NB4 (cell line): Measurements from ENCODE around the gene ARHGEF12.

ENCODE experiments used
- MYC ChIP-seq: IDR thresholded peaks from 2 replicates; pipeline ENCODE4 v1.6.1; 2011; ENCODE audit warnings: low read depth, low read length
- POLR2A ChIP-seq: IDR thresholded peaks from 2 replicates; pipeline ENCODE4 v1.6.1; 2011; ENCODE audit warnings: mild to moderate bottlenecking; ENCODE audit not compliant: insufficient read length; ENCODE audit errors: extremely low read depth
- TF ChIP-seq, protein P1 (sequence below): IDR thresholded peaks from one replicate; pipeline ENCODE4 v1.5.1; 2012; ENCODE audit warnings: low read depth, low read length
- TF ChIP-seq, protein P2 (sequence below): IDR thresholded peaks from 2 replicates; pipeline ENCODE4 v1.6.1; 2011; ENCODE audit warnings: low read depth, low read length

DNA sequence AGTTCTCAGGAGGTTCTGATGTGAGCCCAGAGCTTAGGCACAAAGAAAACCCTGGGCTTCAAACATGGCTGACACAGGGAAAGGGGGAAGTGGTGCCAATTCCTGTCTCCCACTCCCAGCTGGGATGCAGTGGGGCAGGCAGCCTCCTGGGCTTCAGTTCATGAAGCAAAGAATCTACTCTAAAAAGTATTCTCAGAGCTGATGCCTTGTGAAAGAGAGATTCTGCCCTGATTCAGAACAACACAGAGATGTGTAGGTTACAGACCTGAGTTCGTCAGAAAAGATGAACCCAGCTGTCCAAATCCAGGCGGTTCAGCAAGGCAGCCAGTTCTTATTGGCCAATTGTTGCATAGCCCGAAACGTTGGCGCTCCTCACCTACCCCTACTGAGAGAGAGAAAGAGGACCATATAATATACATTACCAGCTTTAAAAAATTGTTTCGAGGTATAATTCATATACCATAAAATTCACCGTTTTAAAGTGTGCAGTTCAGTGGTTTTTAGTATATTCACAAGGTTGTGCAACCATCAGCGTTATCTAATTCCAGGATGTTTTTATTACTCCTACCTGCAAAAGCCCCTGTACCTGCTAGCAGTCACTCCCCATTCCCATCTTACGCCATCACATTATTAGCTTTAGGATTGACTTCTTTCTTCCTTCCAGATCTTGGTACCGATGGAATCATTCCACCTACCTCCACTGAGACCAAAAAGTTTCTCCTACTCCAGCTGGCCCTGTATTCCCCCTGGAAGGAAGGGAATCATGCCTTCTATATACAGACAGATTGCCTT is 18.3 kb upstream of the ARHGEF12 start:
- TF ChIP-seq, protein P1, sequence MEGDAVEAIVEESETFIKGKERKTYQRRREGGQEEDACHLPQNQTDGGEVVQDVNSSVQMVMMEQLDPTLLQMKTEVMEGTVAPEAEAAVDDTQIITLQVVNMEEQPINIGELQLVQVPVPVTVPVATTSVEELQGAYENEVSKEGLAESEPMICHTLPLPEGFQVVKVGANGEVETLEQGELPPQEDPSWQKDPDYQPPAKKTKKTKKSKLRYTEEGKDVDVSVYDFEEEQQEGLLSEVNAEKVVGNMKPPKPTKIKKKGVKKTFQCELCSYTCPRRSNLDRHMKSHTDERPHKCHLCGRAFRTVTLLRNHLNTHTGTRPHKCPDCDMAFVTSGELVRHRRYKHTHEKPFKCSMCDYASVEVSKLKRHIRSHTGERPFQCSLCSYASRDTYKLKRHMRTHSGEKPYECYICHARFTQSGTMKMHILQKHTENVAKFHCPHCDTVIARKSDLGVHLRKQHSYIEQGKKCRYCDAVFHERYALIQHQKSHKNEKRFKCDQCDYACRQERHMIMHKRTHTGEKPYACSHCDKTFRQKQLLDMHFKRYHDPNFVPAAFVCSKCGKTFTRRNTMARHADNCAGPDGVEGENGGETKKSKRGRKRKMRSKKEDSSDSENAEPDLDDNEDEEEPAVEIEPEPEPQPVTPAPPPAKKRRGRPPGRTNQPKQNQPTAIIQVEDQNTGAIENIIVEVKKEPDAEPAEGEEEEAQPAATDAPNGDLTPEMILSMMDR: no peak
- TF ChIP-seq POLR2A (no peak), MYC (no peak)
- TF ChIP-seq, protein P2, sequence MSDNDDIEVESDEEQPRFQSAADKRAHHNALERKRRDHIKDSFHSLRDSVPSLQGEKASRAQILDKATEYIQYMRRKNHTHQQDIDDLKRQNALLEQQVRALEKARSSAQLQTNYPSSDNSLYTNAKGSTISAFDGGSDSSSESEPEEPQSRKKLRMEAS: no peak
